Mesenchymal stem cell (in vitro differentiated cells and primary cell): ENCODE data around the gene ELK1.
A peak's percentile ranks its signal among the peaks of the same experiment; 100 is the strongest.

Experiments used
- DNase-seq: peaks from one replicate; pipeline ENCODE4 v3.0.0-alpha.2; 2013
- H2AFZ ChIP-seq: one replicate; pipeline ENCODE4 v1.6.1; 2013; ENCODE audit warnings: low read depth, mild to moderate bottlenecking, control low read depth, inconsistent platforms, low read length, moderate library complexity
- H2AK5ac ChIP-seq: 2 replicates; pipeline ENCODE4 v1.6.1; 2013; ENCODE audit warnings: low read length, moderate library complexity, mild to moderate bottlenecking, inconsistent platforms; ENCODE audit not compliant: severe bottlenecking
- H2BK120ac ChIP-seq: one replicate; pipeline ENCODE4 v1.6.1; 2013; ENCODE audit warnings: low read depth, mild to moderate bottlenecking, inconsistent platforms, low read length, moderate library complexity
- H2BK12ac ChIP-seq, 2 experiments: one replicate each; pipeline ENCODE4 v1.6.1; 2013; ENCODE audit warnings: inconsistent platforms in 2 of 2, low read length in 2 of 2, mild to moderate bottlenecking in 2 of 2, moderate library complexity in 2 of 2, control low read depth in 1 of 2
- H2BK15ac ChIP-seq: one replicate; pipeline ENCODE4 v1.6.1; 2013; ENCODE audit warnings: mild to moderate bottlenecking, low read depth, inconsistent platforms; ENCODE audit not compliant: poor library complexity, severe bottlenecking
- H2BK5ac ChIP-seq: 2 replicates; pipeline ENCODE4 v1.6.1; 2013; ENCODE audit warnings: low read depth, mild to moderate bottlenecking, low read length, control low read depth, inconsistent platforms; ENCODE audit not compliant: poor library complexity, severe bottlenecking
- H3K14ac ChIP-seq, 2 experiments: one replicate each; pipeline ENCODE4 v1.6.1; 2013; ENCODE audit warnings: inconsistent platforms in 2 of 2, low read length in 2 of 2, control low read depth in 1 of 2, mild to moderate bottlenecking in 1 of 2, moderate library complexity in 1 of 2
- H3K18ac ChIP-seq, 2 experiments: one replicate each; pipeline ENCODE4 v1.6.1; 2013; ENCODE audit warnings: inconsistent platforms in 2 of 2, low read length in 2 of 2, control low read depth in 1 of 2, low read depth in 1 of 2, mild to moderate bottlenecking in 1 of 2
- H3K23ac ChIP-seq, 2 experiments: one replicate each; pipeline ENCODE4 v1.6.1; 2013; ENCODE audit warnings: inconsistent platforms in 2 of 2, low read length in 2 of 2, mild to moderate bottlenecking in 2 of 2, moderate library complexity in 2 of 2, control low read depth in 1 of 2
- H3K27ac ChIP-seq: 2 replicates; pipeline ENCODE4 v1.5.1; 2013; ENCODE audit warnings: mild to moderate bottlenecking, moderate library complexity, low read length, control low read depth, inconsistent platforms; ENCODE audit not compliant: poor library complexity, severe bottlenecking
- H3K27me3 ChIP-seq, 2 experiments: 2 replicates each; pipeline versions ENCODE4 v1.6.1 to v1.7.0; 2013; ENCODE audit warnings: low read length in 2 of 2, mild to moderate bottlenecking in 2 of 2, moderate library complexity in 2 of 2, control low read depth in 1 of 2, inconsistent platforms in 1 of 2; ENCODE audit not compliant: control insufficient read depth in 1 of 2, insufficient read depth in 1 of 2
- H3K36me3 ChIP-seq, 2 experiments: 2 replicates each; pipeline versions ENCODE4 v1.6.1 to v1.7.0; 2013; ENCODE audit warnings: low read length in 2 of 2, control low read depth in 1 of 2, inconsistent platforms in 1 of 2, low read depth in 1 of 2, mild to moderate bottlenecking in 1 of 2; ENCODE audit not compliant: insufficient read depth in 2 of 2, control insufficient read depth in 1 of 2
- H3K4ac ChIP-seq, 2 experiments: one replicate each; pipeline ENCODE4 v1.6.1; 2013; ENCODE audit warnings: inconsistent platforms in 2 of 2, low read length in 2 of 2, mild to moderate bottlenecking in 2 of 2, moderate library complexity in 2 of 2, control low read depth in 1 of 2, low read depth in 1 of 2
- H3K4me1 ChIP-seq: 2 replicates; pipeline ENCODE4 v1.6.1; 2013; ENCODE audit warnings: low read depth, low read length, control low read depth; ENCODE audit not compliant: control insufficient read depth, insufficient read depth
- H3K4me2 ChIP-seq: 2 replicates; pipeline ENCODE4 v1.6.1; 2013; ENCODE audit warnings: low read length, mild to moderate bottlenecking, inconsistent platforms; ENCODE audit not compliant: poor library complexity, severe bottlenecking
- H3K4me3 ChIP-seq, 2 experiments: 2 replicates each; pipeline versions ENCODE4 v1.5.1 to v1.7.0; 2013; ENCODE audit warnings: low read length in 2 of 2, mild to moderate bottlenecking in 2 of 2, control low read depth in 1 of 2, low read depth in 1 of 2; ENCODE audit not compliant: insufficient read depth in 1 of 2
- H3K79me1 ChIP-seq: replicated peaks from 2 replicates; pipeline ENCODE4 v1.6.1; 2013; ENCODE audit warnings: mild to moderate bottlenecking, control low read depth, low read length, inconsistent platforms; ENCODE audit not compliant: poor library complexity, severe bottlenecking
- H3K9ac ChIP-seq: 2 replicates; pipeline ENCODE4 v1.7.0; 2013; ENCODE audit warnings: mild to moderate bottlenecking, low read length, moderate library complexity
- H3K9me3 ChIP-seq: 2 replicates; pipeline ENCODE4 v1.7.0; 2013; ENCODE audit warnings: mild to moderate bottlenecking, low read length; ENCODE audit not compliant: control insufficient read depth
- H4K8ac ChIP-seq: one replicate; pipeline ENCODE4 v1.6.1; 2013; ENCODE audit warnings: inconsistent platforms, mild to moderate bottlenecking, low read length, moderate library complexity
- H4K91ac ChIP-seq: one replicate; pipeline ENCODE4 v1.6.1; 2013; ENCODE audit warnings: mild to moderate bottlenecking, low read length, inconsistent platforms
- WGBS: methylation state at CpG from one replicate; pipeline ENCODE4 v1.1.7; 2013; ENCODE audit warnings: mixed read lengths; 5-methylcytosine and 5-hydroxymethylcytosine counted together

Gene ELK1

DNA sequence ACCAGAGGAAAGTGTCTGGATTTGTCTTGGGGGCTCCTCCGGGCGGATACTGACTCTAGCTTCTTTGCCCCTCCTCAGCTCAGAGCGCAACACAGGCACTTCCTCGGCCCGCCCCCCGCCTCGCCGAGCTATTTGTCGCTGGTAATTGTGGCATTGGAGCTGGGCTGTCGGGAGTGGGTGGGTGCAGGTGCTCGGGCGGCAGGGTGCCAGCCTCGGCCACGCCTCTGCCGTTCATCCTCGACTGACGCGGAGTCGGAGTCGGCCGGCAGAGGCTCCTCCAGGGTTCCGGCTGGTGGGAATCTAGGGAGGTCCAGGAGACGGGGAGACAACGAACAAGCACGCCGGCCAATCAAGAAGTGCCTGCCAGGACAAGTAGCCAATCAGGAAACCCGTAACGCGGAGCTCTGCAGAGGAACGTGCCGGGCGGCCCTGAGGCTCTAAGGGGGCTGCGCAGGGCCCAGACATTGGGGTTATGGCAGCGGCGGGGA is 26.8 kb downstream of the ELK1 start:
- H3K23ac ChIP-seq = no peak overlapping the region
- H3K9me3 ChIP-seq = peaks cover 4% of the 10 kb centered on the region
- 2% methylated on average over 28 of the region's 35 CpGs for WGBS
- H4K91ac ChIP-seq = no peak overlapping the region
- no peaks in the 10 kb centered on the region for H3K79me1 ChIP-seq
- H3K9ac ChIP-seq = no peak overlapping the region
- no peak overlapping the region for H2BK15ac ChIP-seq
- peak; percentile 77 for DNase-seq
- H3K36me3 ChIP-seq = no peaks in the 10 kb centered on the region
- H3K18ac ChIP-seq = no peak overlapping the region
- peaks cover 15 to 42% of the 10 kb centered on the region in 2 experiments for H3K27me3 ChIP-seq
- peak overlapping the region; percentile 52 to 67 for H3K4me3 ChIP-seq
- H2BK120ac ChIP-seq = no peak overlapping the region
- no peak overlapping the region for H2AK5ac ChIP-seq
- no peak overlapping the region for H2BK12ac ChIP-seq
- no peak overlapping the region for H3K4ac ChIP-seq
- no peak overlapping the region for H3K27ac ChIP-seq
- peak overlapping the region; percentile 73 for H3K4me2 ChIP-seq
- H4K8ac ChIP-seq = no peak overlapping the region
- H3K4me1 ChIP-seq = peaks cover 7% of the 10 kb centered on the region
- no peak overlapping the region for H2AFZ ChIP-seq
- no peak overlapping the region for H3K14ac ChIP-seq
- H2BK5ac ChIP-seq = no peak overlapping the region

DNA sequence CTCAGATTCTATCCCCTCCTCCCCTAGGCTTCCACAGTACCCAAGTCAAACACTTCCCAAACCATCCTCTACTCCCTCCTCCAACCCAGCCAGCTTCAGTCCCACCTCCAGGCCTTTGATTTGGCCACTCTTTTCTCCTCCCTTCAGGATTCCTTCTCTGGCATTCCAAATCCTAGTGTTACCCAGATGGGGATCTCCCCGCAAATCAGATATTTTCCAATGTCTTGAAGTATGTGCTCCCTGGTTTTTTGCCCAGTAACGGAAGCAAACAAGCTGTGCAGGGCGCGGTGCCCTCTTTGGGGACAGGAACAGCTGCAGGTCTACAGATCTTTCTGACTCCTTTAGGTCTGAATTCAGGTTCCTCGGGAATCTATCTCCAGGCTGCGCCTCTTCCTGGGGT is 28.5 kb downstream of the ELK1 start:
- Histone ChIP-seq H3K14ac (no peak overlapping the region), H2AFZ (no peak overlapping the region), H3K9me3 (peaks cover 4% of the 10 kb centered on the region), H2BK15ac (no peak overlapping the region), H3K4ac (no peak overlapping the region), H3K79me1 (no peaks in the 10 kb centered on the region), H3K18ac (no peak overlapping the region), H2AK5ac (no peak overlapping the region), H2BK5ac (no peak overlapping the region), H3K36me3 (no peaks in the 10 kb centered on the region), H3K23ac (no peak overlapping the region), H3K9ac (no peak overlapping the region), H3K4me1 (peaks cover 7% of the 10 kb centered on the region), H3K4me3 (no peak overlapping the region), H4K8ac (no peak overlapping the region), H3K27me3 (peaks cover 26 to 55% of the 10 kb centered on the region in 2 experiments), H2BK120ac (no peak overlapping the region), H2BK12ac (no peak overlapping the region), H3K27ac (no peak overlapping the region), H4K91ac (no peak overlapping the region), H3K4me2 (no peak overlapping the region)
- 93% methylated on average over 6 of the region's 6 CpGs for WGBS
- DNase-seq = no peak

DNA sequence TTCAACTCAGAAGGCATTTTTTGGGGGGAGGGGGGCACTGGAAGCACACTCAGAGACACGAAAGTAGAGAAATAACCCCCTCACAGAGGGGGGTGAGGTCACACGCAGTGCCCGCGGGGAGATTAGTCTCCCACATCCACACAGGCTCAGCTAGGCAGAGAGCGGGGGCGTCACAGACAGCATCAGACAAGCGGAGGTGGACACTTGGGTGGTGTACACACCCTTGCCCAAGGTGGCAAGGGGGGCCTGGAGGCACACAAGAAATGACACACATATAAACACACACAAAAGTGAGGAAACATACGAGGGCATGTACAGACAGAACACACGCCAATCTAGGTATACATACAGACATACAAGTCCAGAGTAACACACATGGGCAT is 30.1 kb downstream of the ELK1 start:
- DNase-seq = no peak
- Histone ChIP-seq H2AK5ac (no peak overlapping the region), H2BK12ac (no peak overlapping the region), H3K27ac (no peak overlapping the region), H3K4ac (no peak overlapping the region), H3K18ac (no peak overlapping the region), H3K23ac (no peak overlapping the region), H3K36me3 (no peaks in the 10 kb centered on the region), H3K4me2 (no peak overlapping the region), H2BK15ac (no peak overlapping the region), H4K8ac (no peak overlapping the region), H3K27me3 (peaks cover 26 to 64% of the 10 kb centered on the region in 2 experiments), H4K91ac (no peak overlapping the region), H2BK5ac (no peak overlapping the region), H2BK120ac (no peak overlapping the region), H2AFZ (no peak overlapping the region), H3K9ac (no peak overlapping the region), H3K4me1 (peaks cover 7% of the 10 kb centered on the region), H3K14ac (no peak overlapping the region), H3K79me1 (no peaks in the 10 kb centered on the region), H3K9me3 (peaks cover 4% of the 10 kb centered on the region), H3K4me3 (no peak overlapping the region)
- 55% methylated on average over 7 of the region's 9 CpGs for WGBS

DNA sequence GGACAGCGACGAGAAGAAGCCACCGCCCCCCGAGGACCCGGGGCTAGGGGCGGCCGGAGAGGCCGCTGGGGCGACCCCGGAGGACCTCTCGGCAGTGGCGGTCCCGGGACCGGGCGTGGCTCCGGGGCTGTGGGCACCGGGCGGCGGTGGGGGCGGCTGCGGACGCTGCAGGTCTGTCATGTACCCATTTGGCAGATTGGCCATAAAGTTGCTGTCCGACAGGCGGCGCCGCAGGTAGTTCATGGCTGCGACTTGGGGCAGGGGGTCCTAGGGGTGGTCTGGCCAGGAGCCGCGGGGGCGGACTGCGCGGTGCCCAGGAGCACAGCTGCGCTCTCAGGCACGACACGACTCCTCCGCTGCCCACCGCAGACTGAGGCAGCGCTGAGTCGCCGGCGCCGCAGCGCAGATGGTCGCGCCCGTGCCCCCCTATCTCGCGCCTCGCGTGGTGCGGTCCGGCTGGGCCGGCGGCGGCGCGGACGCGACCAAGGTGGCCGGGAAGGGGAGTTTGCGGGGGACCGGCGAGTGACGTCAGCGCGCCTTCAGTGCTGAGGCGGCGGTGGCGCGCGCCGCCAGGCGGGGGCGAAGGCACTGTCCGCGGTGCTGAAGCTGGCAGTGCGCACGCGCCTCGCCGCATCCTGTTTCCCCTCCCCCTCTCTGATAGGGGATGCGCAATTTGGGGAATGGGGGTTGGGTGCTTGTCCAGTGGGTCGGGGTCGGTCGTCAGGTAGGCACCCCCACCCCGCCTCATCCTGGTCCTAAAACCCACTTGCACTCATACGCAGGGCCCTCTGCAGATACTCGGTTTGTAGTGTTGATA is 30.7 kb downstream of the ELK1 start, which contains the start of gene SYN1:
SYN1 (minus strand) TSS at position 372 of the 817 bp plus-strand sequence; CDS start at position 243, 129 bp downstream.
- WGBS = under 1% methylated on average over 38 of the region's 88 CpGs
- no peak within 1 kb of the TSS for H2BK12ac ChIP-seq

More for the DNA sequence above, 30.7 kb downstream of the ELK1 start, which contains the start of gene SYN1:
- Histone ChIP-seq H3K9ac (no peak within 1 kb of the TSS), H2BK120ac (no peak within 1 kb of the TSS), H3K4me1 (peaks cover 7% of the 10 kb centered on the region), H3K79me1 (no peaks in the 10 kb centered on the region), H3K4ac (no peak within 1 kb of the TSS), H2BK15ac (no peak within 1 kb of the TSS), H3K14ac (no peak within 1 kb of the TSS), H3K4me2 (peak within 1 kb of the TSS; percentile 77), H2AK5ac (no peak within 1 kb of the TSS), H2BK5ac (no peak within 1 kb of the TSS), H3K27me3 (peaks cover 26 to 62% of the 10 kb centered on the region in 2 experiments), H3K4me3 (peak within 1 kb of the TSS; percentile 46 to 62), H4K91ac (no peak within 1 kb of the TSS), H3K18ac (no peak within 1 kb of the TSS), H3K23ac (no peak within 1 kb of the TSS), H3K9me3 (peaks cover 4% of the 10 kb centered on the region), H4K8ac (no peak within 1 kb of the TSS), H3K27ac (no peak within 1 kb of the TSS), H2AFZ (peak within 1 kb of the TSS; percentile 53), H3K36me3 (no peaks in the 10 kb centered on the region)
- DNase-seq = peak; percentile 71
